Measurements from ENCODE around the gene ARHGAP36.

GRCh38 chrX:131083510-131084142 lies 25.5 kb downstream of the ARHGAP36 start:
- TF ChIP-seq, protein P1, sequence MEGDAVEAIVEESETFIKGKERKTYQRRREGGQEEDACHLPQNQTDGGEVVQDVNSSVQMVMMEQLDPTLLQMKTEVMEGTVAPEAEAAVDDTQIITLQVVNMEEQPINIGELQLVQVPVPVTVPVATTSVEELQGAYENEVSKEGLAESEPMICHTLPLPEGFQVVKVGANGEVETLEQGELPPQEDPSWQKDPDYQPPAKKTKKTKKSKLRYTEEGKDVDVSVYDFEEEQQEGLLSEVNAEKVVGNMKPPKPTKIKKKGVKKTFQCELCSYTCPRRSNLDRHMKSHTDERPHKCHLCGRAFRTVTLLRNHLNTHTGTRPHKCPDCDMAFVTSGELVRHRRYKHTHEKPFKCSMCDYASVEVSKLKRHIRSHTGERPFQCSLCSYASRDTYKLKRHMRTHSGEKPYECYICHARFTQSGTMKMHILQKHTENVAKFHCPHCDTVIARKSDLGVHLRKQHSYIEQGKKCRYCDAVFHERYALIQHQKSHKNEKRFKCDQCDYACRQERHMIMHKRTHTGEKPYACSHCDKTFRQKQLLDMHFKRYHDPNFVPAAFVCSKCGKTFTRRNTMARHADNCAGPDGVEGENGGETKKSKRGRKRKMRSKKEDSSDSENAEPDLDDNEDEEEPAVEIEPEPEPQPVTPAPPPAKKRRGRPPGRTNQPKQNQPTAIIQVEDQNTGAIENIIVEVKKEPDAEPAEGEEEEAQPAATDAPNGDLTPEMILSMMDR (IDR thresholded peaks at IDR 0.05) = no peak
- TF ChIP-seq EP300 (IDR thresholded peaks at IDR 0.05; ENCODE audit: low read depth) (no peak), POLR2A (IDR thresholded peaks at IDR 0.05) (no peak), POLR2AphosphoS5 (IDR thresholded peaks at IDR 0.05) (no peak)
